Measurements from ENCODE around the gene AMD1. TPM values are rescaled to one million over a fixed set of nuclear protein-coding genes. Genes with fewer than 3 reads are reported as not detected.

The AMD1 gene
- total and polyA plus RNA-seq, 9 of the 15 experiments (the other 6 are each of a cell fraction or from before 2014, with no cell fraction given): 60.0 to 151 (median 85.6) TPM

- TF ChIP-seq HOMEZ (CRISPR knock-in tag; IDR thresholded peaks at IDR 0.05) (no peak), EZH2 (IDR thresholded peaks at IDR 0.05; ENCODE audit: borderline replicate concordance, low read depth, low read length) (no peak), MXD1 (CRISPR knock-in tag; IDR thresholded peaks at IDR 0.05; ENCODE audit: borderline replicate concordance, poor library complexity, severe bottlenecking) (no peak), CSDE1 (IDR thresholded peaks at IDR 0.05) (0 out of 4 replicates have a peak, but pooled peaks of 1 of the 2 experiments have one; percentile 31), ZKSCAN1 (IDR thresholded peaks at IDR 0.05; ENCODE audit: low read depth, low read length) (0 out of 2 replicates have a peak, but pooled peaks have one; percentile 23), PATZ1 (CRISPR knock-in tag; IDR thresholded peaks at IDR 0.05; ENCODE audit: borderline replicate concordance) (no peak), ZNF408 (CRISPR knock-in tag; IDR thresholded peaks at IDR 0.05; ENCODE audit: low read depth) (no peak), ZNF740 (CRISPR knock-in tag; IDR thresholded peaks at IDR 0.05) (peak; percentile 97), ZNF740 (tag; IDR thresholded peaks at IDR 0.05) (peak in 1 of 2 experiments; percentile 91; a peak in 2 of 4 replicates), VEZF1 (CRISPR knock-in tag; IDR thresholded peaks at IDR 0.05) (peak; percentile 84), MIER1 (IDR thresholded peaks at IDR 0.05; ENCODE audit: low read depth) (no peak), ZNF280B (CRISPR knock-in tag; IDR thresholded peaks at IDR 0.05) (no peak), SFPQ (IDR thresholded peaks at IDR 0.05; ENCODE audit: low read depth, low read length) (no peak)
Measured at GRCh38 chr6:110873981-110874879, at the start of gene AMD1 (continued).
